H1 (cell line): Measurements from ENCODE around the gene DOCK11. TPM values are rescaled to one million over a fixed set of nuclear protein-coding genes. Genes with fewer than 3 reads are reported as not detected.

Experiments
- CTCF ChIA-PET: fragments of 300-600 bp; sonication (Branson Sonifier 250); formaldehyde crosslinking; loops from one replicate; lab custom pipeline; 2021; ENCODE audit not compliant: partially characterized antibody; lab: Charles Lee
- POLR2A ChIA-PET: fragments of 300-600 bp; sonication (Branson Sonifier 250); formaldehyde crosslinking; loops from one replicate; lab custom pipeline; 2021; ENCODE audit warnings: inconsistent platforms; ENCODE audit not compliant: partially characterized antibody; lab: Charles Lee
- DNase-seq, 2 experiments: peaks; one replicate each; pipeline versions ENCODE4 v3.0.0 to v3.0.0-alpha.2; 2010 to 2022; ENCODE audit warnings: low spot score in 2 of 2, low read depth in 1 of 2, mixed read lengths in 1 of 2
- FAIRE-seq: peaks from 2 replicates; lab custom pipeline; 2011; peaks lifted over from hg19 to GRCh38; lab: Jason Lieb, UNC
- H2AFZ ChIP-seq: 2 replicates; pipeline ENCODE4 v1.8.1; 2012; ENCODE audit warnings: low read length, inconsistent platforms
- H2AK5ac ChIP-seq: 2 replicates; pipeline ENCODE4 v1.6.1; 2013; ENCODE audit warnings: low read depth, low read length
- H2BK120ac ChIP-seq: replicated peaks from 2 replicates; pipeline ENCODE3; 2013; ENCODE audit warnings: low read depth, low read length, inconsistent platforms
- H2BK12ac ChIP-seq: 2 replicates; pipeline ENCODE4 v1.6.1; 2013; ENCODE audit warnings: low read depth, low read length
- H2BK15ac ChIP-seq: 2 replicates; pipeline ENCODE4 v1.6.1; 2013; ENCODE audit warnings: low read length
- H2BK20ac ChIP-seq: 2 replicates; pipeline ENCODE4 v1.6.1; 2013; ENCODE audit warnings: low read length
- H2BK5ac ChIP-seq: 2 replicates; pipeline ENCODE4 v1.6.1; 2013; ENCODE audit warnings: low read depth, low read length
- H3K14ac ChIP-seq: 2 replicates; pipeline ENCODE4 v1.6.1; 2013; ENCODE audit warnings: inconsistent platforms; ENCODE audit not compliant: insufficient read length
- H3K18ac ChIP-seq: 2 replicates; pipeline ENCODE4 v1.6.1; 2013; ENCODE audit warnings: low read length; ENCODE audit errors: extremely low read depth
- H3K23ac ChIP-seq: 2 replicates; pipeline ENCODE4 v1.6.1; 2013; ENCODE audit warnings: inconsistent platforms; ENCODE audit not compliant: insufficient read length
- H3K23me2 ChIP-seq: 2 replicates; pipeline ENCODE4 v1.6.1; 2013; ENCODE audit warnings: low read depth, low read length
- H3K27ac ChIP-seq: 2 replicates; pipeline ENCODE4 v1.6.1; 2011; ENCODE audit warnings: low read depth, low read length, inconsistent platforms
- H3K27me3 ChIP-seq, 4 experiments: replicated peaks in 1 of 4; 1 replicate in 1 of 4; 2 replicates in 3 of 4; pipeline versions ENCODE4 v1.6.1 to v1.8.1; 2011 to 2013; ENCODE audit warnings: low read length in 3 of 4, mild to moderate bottlenecking in 3 of 4, inconsistent platforms in 2 of 4, mixed read lengths in 2 of 4, moderate library complexity in 1 of 4; ENCODE audit not compliant: control insufficient read depth in 3 of 4, insufficient read depth in 3 of 4; ENCODE audit errors: extremely low read depth in 1 of 4
- H3K36me3 ChIP-seq, 4 experiments: 2 replicates each; pipeline versions ENCODE4 v1.6.1 to v1.8.1; 2011 to 2013; ENCODE audit warnings: mild to moderate bottlenecking in 4 of 4, low read length in 3 of 4, moderate library complexity in 2 of 4, control low read depth in 1 of 4, inconsistent platforms in 1 of 4; ENCODE audit not compliant: insufficient read depth in 4 of 4, control insufficient read depth in 2 of 4
- H3K4ac ChIP-seq: replicated peaks from 2 replicates; pipeline ENCODE3; 2013; ENCODE audit warnings: low read length, low read depth, mixed read lengths, inconsistent platforms; ENCODE audit not compliant: insufficient read length
- H3K4me1 ChIP-seq, 4 experiments: replicated peaks in 1 of 4; 1 replicate in 1 of 4; 2 replicates in 3 of 4; pipeline versions ENCODE4 v1.6.1 to v1.8.1; 2011 to 2013; ENCODE audit warnings: low read length in 3 of 4, inconsistent platforms in 2 of 4, mixed read lengths in 1 of 4; ENCODE audit not compliant: insufficient read depth in 4 of 4, control insufficient read depth in 3 of 4
- H3K4me2 ChIP-seq, 2 experiments: 2 replicates each; pipeline versions ENCODE4 v1.6.1 to v1.8.1; 2011 to 2013; ENCODE audit warnings: low read depth in 2 of 2, low read length in 2 of 2, control low read depth in 1 of 2, inconsistent platforms in 1 of 2, mild to moderate bottlenecking in 1 of 2; ENCODE audit not compliant: insufficient read depth in 1 of 2
- H3K4me3 ChIP-seq, 4 experiments: fragments of 200-600, 300-600 bp in 1 of 4; sonication (generic), shearing (Covaris generic), sonication (Bioruptor Twin) in 1 of 4; 2 replicates each; pipeline versions ENCODE4 v1.5.1 to v1.8.1; 2011 to 2016; ENCODE audit warnings: low read length in 4 of 4, low read depth in 3 of 4, control low read depth in 2 of 4, inconsistent platforms in 2 of 4, mild to moderate bottlenecking in 2 of 4, mixed read lengths in 1 of 4, moderate library complexity in 1 of 4; ENCODE audit not compliant: insufficient read depth in 2 of 4; ENCODE audit errors: extremely low read depth in 1 of 4
- H3K56ac ChIP-seq: replicated peaks from 2 replicates; pipeline ENCODE3; 2013; ENCODE audit warnings: low read depth, mild to moderate bottlenecking, mixed read lengths, low read length, inconsistent platforms; ENCODE audit not compliant: insufficient read length
- H3K79me1 ChIP-seq: 2 replicates; pipeline ENCODE4 v1.6.1; 2013; ENCODE audit warnings: low read depth, low read length, control low read depth
- H3K79me2 ChIP-seq, 2 experiments: 2 replicates each; pipeline versions ENCODE4 v1.6.1 to v1.8.1; 2012 to 2013; ENCODE audit warnings: low read length in 2 of 2, mild to moderate bottlenecking in 2 of 2, inconsistent platforms in 1 of 2; ENCODE audit not compliant: insufficient read depth in 2 of 2, control insufficient read depth in 1 of 2
- H3K9ac ChIP-seq, 4 experiments: replicated peaks in 1 of 4; 1 replicate in 1 of 4; 2 replicates in 3 of 4; pipeline versions ENCODE4 v1.6.1 to v1.8.1; 2011 to 2013; ENCODE audit warnings: low read depth in 3 of 4, low read length in 3 of 4, control low read depth in 2 of 4, mild to moderate bottlenecking in 2 of 4, moderate library complexity in 2 of 4, inconsistent platforms in 1 of 4; ENCODE audit errors: extremely low read depth in 1 of 4
- H3K9me3 ChIP-seq, 2 experiments: 2 replicates each; pipeline versions ENCODE4 v1.6.1 to v1.8.1; 2012 to 2013; ENCODE audit warnings: mild to moderate bottlenecking in 2 of 2, moderate library complexity in 2 of 2, control low read depth in 1 of 2, inconsistent platforms in 1 of 2, low read depth in 1 of 2, low read length in 1 of 2, mixed read lengths in 1 of 2; ENCODE audit not compliant: insufficient read depth in 2 of 2
- H4K20me1 ChIP-seq, 2 experiments: replicated peaks in 1 of 2; 2 replicates each; pipeline versions ENCODE3 to v1.8.1; 2011 to 2013; ENCODE audit warnings: inconsistent platforms in 2 of 2, low read length in 2 of 2, mild to moderate bottlenecking in 1 of 2; ENCODE audit not compliant: insufficient read depth in 2 of 2, control insufficient read depth in 1 of 2
- H4K5ac ChIP-seq: 2 replicates; pipeline ENCODE4 v1.6.1; 2013; ENCODE audit warnings: low read length, low read depth, mixed read lengths, inconsistent platforms; ENCODE audit not compliant: insufficient read length
- H4K8ac ChIP-seq: 2 replicates; pipeline ENCODE4 v1.8.0; 2013; ENCODE audit warnings: mild to moderate bottlenecking, moderate library complexity, low read length, inconsistent platforms; ENCODE audit not compliant: insufficient read depth; ENCODE audit errors: extremely low read depth
- H4K91ac ChIP-seq: replicated peaks from 2 replicates; pipeline ENCODE3; 2013; ENCODE audit warnings: low read length, mixed read lengths, inconsistent platforms; ENCODE audit not compliant: insufficient read length
- CBX5 ChIP-seq: fragments of 300-800, 300-1000 bp; sonication (generic); IDR thresholded peaks from 2 replicates; pipeline ENCODE4 v1.7.1; 2016; ENCODE audit warnings: antibody characterized with exemption, low read length, low read depth
- CBX8 ChIP-seq: fragments of 300-800, 300-1000 bp; sonication (generic); IDR thresholded peaks from 2 replicates; pipeline ENCODE4 v1.7.1; 2016; ENCODE audit warnings: low read depth, low read length, borderline replicate concordance
- CTCF ChIP-seq, 3 experiments: IDR thresholded peaks; 1 replicate in 2 of 3; 2 replicates in 1 of 3; pipeline versions ENCODE4 v1.5.1 to v1.6.1; 2011; ENCODE audit warnings: low read length in 3 of 3, mild to moderate bottlenecking in 3 of 3, inconsistent platforms in 2 of 3, low read depth in 1 of 3, moderate library complexity in 1 of 3; ENCODE audit not compliant: insufficient read depth in 1 of 3; ENCODE audit errors: control extremely low read depth in 1 of 3
- GABPA ChIP-seq: IDR thresholded peaks from 2 replicates; pipeline ENCODE4 v1.6.1; 2011; ENCODE audit warnings: mild to moderate bottlenecking, low read length, moderate library complexity, borderline replicate concordance; ENCODE audit not compliant: insufficient read depth
- JUN ChIP-seq: IDR thresholded peaks from 2 replicates; pipeline ENCODE4 v1.6.1; 2011; ENCODE audit warnings: low read depth, mild to moderate bottlenecking, improper control_type of control experiment, low read length
- KDM5A ChIP-seq: fragments of 200-600 bp; IDR thresholded peaks from 2 replicates; pipeline ENCODE4 v1.7.1; 2012; ENCODE audit warnings: mild to moderate bottlenecking, low read length, inconsistent platforms, mixed read lengths
- RAD21 ChIP-seq, 2 experiments: IDR thresholded peaks in 1 of 2; conservative IDR thresholded peaks in 1 of 2; 2 replicates each; pipeline ENCODE4 v1.6.1; 2011; ENCODE audit warnings: low read depth in 2 of 2, low read length in 2 of 2, improper control_type of control experiment in 1 of 2, inconsistent platforms in 1 of 2, mild to moderate bottlenecking in 1 of 2, moderate library complexity in 1 of 2
- SAP30 ChIP-seq: fragments of 300-600 bp; sonication (generic); IDR thresholded peaks from 2 replicates; pipeline ENCODE4 v1.7.1; 2012; ENCODE audit warnings: low read length, moderate library complexity, mild to moderate bottlenecking, inconsistent platforms; ENCODE audit not compliant: insufficient read depth, insufficient replicate concordance
- SP1 ChIP-seq: IDR thresholded peaks from 2 replicates; pipeline ENCODE4 v1.6.1; 2011; ENCODE audit warnings: low read depth, low read length
- SP2 ChIP-seq: IDR thresholded peaks from 2 replicates; pipeline ENCODE4 v1.6.1; 2012; ENCODE audit warnings: mild to moderate bottlenecking, low read length, inconsistent platforms
- SRF ChIP-seq: IDR thresholded peaks from 2 replicates; pipeline ENCODE4 v1.6.1; 2011; ENCODE audit warnings: mild to moderate bottlenecking, low read depth, low read length, moderate library complexity
- TCF12 ChIP-seq: IDR thresholded peaks from 2 replicates; pipeline ENCODE4 v1.6.1; 2011; ENCODE audit warnings: low read depth, mild to moderate bottlenecking, low read length
- WGBS, 2 experiments: shearing (Covaris generic) in 1 of 2; methylation state at CpG; one replicate each; pipeline versions ENCODE4 v1.1.6 to v1.1.7; 2013 to 2015; ENCODE audit warnings: low lambda C conversion rate in 2 of 2, mixed read lengths in 2 of 2, inconsistent platforms in 1 of 2, low coverage in 1 of 2, missing lambda C conversion rate in 1 of 2; ENCODE audit not compliant: insufficient replicate concordance in 2 of 2, insufficient coverage in 1 of 2, insufficient read length in 1 of 2; ENCODE audit errors: extremely low coverage in 1 of 2, missing lambda C conversion rate in 1 of 2; 5-methylcytosine and 5-hydroxymethylcytosine counted together
- polyA plus RNA-seq, 7 experiments: library from polyadenylated mRNA; depleted of rRNA in 3 of 7; stranded (reverse) in 5 of 7; unstranded in 2 of 7; fragments of >200 nt in 5 of 7; fragments of 200-250 nt in 2 of 7; gene quantifications; 1 replicate in 5 of 7; 2 replicates in 1 of 7; 4 replicates in 1 of 7; pipeline versions ENCODE4 v1.2.1 to v1.2.3, GENCODE V29; 2011 to 2013; ENCODE audit warnings: missing spikeins in 2 of 7, mixed read lengths in 2 of 7
- total RNA-seq: library from RNA; stranded (reverse); fragmentation: NEBNext Ultra II Directional; extraction: Animal tissue kit (Norgen Biotek cat#: 25700); gene quantifications from 2 replicates; pipeline ENCODE4 v1.2.1, GENCODE V29; 2021

DOCK11 gene
- total and polyA plus RNA-seq, 2 of the 8 experiments (the other 6 are each of a cell fraction or from before 2014, with no cell fraction given) = 4.9 to 12.0 TPM

DNA sequence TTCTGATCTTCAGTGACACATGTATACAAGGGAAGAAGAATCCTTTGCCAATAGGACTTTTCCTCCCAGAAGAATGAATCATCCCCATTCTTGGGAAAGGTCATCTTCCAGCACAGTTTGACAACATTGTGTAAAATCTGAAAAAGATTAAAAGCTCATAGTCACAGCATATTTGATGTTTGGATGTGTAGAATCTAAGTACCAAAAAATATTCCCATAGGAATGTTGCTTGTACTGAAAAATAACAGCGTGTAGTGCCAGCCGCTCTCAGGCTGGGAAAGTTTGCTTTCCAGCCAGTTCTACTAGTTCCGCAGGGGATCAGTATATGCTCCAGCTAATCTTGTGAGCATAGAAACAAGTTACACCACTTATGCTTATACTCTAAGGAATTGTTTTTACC, 157.1 kb downstream of the DOCK11 start:
- H2BK120ac ChIP-seq = no peak overlapping the region
- H2BK20ac ChIP-seq = no peak overlapping the region
- no peak overlapping the region for H4K8ac ChIP-seq
- H3K9ac ChIP-seq = no peak overlapping the region
- 83% methylated on average over 3 of the region's 3 CpGs; no CpG with 5 or more reads in 1 of the 2 experiments for WGBS, 2 experiments
- no peak overlapping the region for H4K5ac ChIP-seq
- no peak overlapping the region for H2BK15ac ChIP-seq
- POLR2A ChIA-PET = no interaction called here
- no peak overlapping the region for H3K56ac ChIP-seq
- H3K4me3 ChIP-seq = no peak overlapping the region
- H2BK5ac ChIP-seq = no peak overlapping the region
- H3K14ac ChIP-seq = no peak overlapping the region
- H3K9me3 ChIP-seq = no peaks in the 10 kb centered on the region
- CTCF ChIA-PET = no interaction called here
- H3K79me1 ChIP-seq = no peaks in the 10 kb centered on the region
- H3K23me2 ChIP-seq = no peaks in the 10 kb centered on the region
- no peaks in the 10 kb centered on the region for H4K20me1 ChIP-seq
- H3K23ac ChIP-seq = no peak overlapping the region
- H3K4me1 ChIP-seq = no peaks in the 10 kb centered on the region
- H2AFZ ChIP-seq = no peak overlapping the region
- H3K27ac ChIP-seq = no peak overlapping the region
- H3K27me3 ChIP-seq = no peaks in the 10 kb centered on the region
- H2BK12ac ChIP-seq = no peak overlapping the region
- no peak overlapping the region for H3K18ac ChIP-seq
- no peak for FAIRE-seq
- no peak overlapping the region for H3K4ac ChIP-seq
- H2AK5ac ChIP-seq = no peak overlapping the region
- no peaks in the 10 kb centered on the region; a peak in 1 of 8 replicates for H3K36me3 ChIP-seq
- H3K4me2 ChIP-seq = no peak overlapping the region
- H4K91ac ChIP-seq = no peak overlapping the region
- no peaks in the 10 kb centered on the region for H3K79me2 ChIP-seq
- no peak for DNase-seq
- TF ChIP-seq RAD21 (IDR thresholded peaks at IDR 0.05 in 1 of 2, conservative IDR thresholded peaks at IDR 0.05 in 1 of 2; ENCODE audit: low read depth in 2 of 2, low read length in 2 of 2) = no peak
- no peak for TF ChIP-seq TCF12
- no peak for TF ChIP-seq GABPA
- no peak for TF ChIP-seq CBX8
- no peak for TF ChIP-seq SP1
- no peak for TF ChIP-seq SRF
- TF ChIP-seq CTCF (IDR thresholded peaks at IDR 0.05; ENCODE audit: control extremely low read depth in 1 of 3, insufficient read depth in 1 of 3, low read depth in 1 of 3, low read length in 3 of 3) = no peak
- TF ChIP-seq SP2 = no peak
- no peak for TF ChIP-seq KDM5A
- no peak for TF ChIP-seq SAP30
- TF ChIP-seq CBX5 = no peak
- no peak for TF ChIP-seq JUN
